HCT116 (cell line): ENCODE data around the gene CAPZB. TPM values are rescaled to one million over a fixed set of nuclear protein-coding genes. Genes with fewer than 3 reads are reported as not detected.

Source experiments
- ATAC-seq: fragments of 200-7000 bp; cut with Tn5 transposase; 2 replicates; pipeline ENCODE4 v1.9.1; 2020; ENCODE audit warnings: mild to moderate bottlenecking, moderate library complexity
- BruUV-seq: library from RNA; stranded (reverse); fragments of 400-500 nt; replicated peaks from 2 replicates; lab custom pipeline; 2021; lab: Mats Ljungman, UMichigan
- CTCF ChIA-PET: fragments of 300-600 bp; sonication (Branson Sonifier 250); formaldehyde crosslinking; loops from one replicate; lab custom pipeline; 2021; ENCODE audit warnings: antibody characterized with exemption; lab: Charles Lee
- POLR2A ChIA-PET: fragments of 300-600, 350-600 bp; sonication (Branson Sonifier 250); formaldehyde crosslinking; loops from one replicate; lab custom pipeline; 2021; ENCODE audit warnings: antibody characterized with exemption; lab: Charles Lee
- RAD21 ChIA-PET, 2 experiments: fragments of 300-600 bp; sonication (Branson Sonifier 250); formaldehyde crosslinking; loops; one replicate each; lab custom pipeline; 2023; ENCODE audit warnings: low total read pairs in 2 of 2; ENCODE audit not compliant: uncharacterized antibody in 2 of 2, unreplicated experiment in 2 of 2, low non-redundant PET in 1 of 2; lab: Charles Lee
- DNase-seq: peaks from one replicate; pipeline ENCODE4 v3.0.0-alpha.2; 2010; ENCODE audit warnings: low read depth, low spot score
- H2AFZ ChIP-seq: fragments of 200-600 bp; shearing (Covaris generic), sonication (generic); 2 replicates; pipeline ENCODE4 v1.6.1; 2017; ENCODE audit warnings: low read depth, mixed run types, mixed read lengths, antibody characterized with exemption, low read length; ENCODE audit not compliant: poor library complexity, severe bottlenecking
- H3K27ac ChIP-seq: 2 replicates; pipeline ENCODE4 v1.5.1; 2012; ENCODE audit warnings: low read depth, low read length
- H3K27me3 ChIP-seq: fragments of 200-600 bp; sonication (generic); 2 replicates; pipeline ENCODE4 v1.6.1; 2016; ENCODE audit warnings: mixed run types, low read length, mixed read lengths; ENCODE audit not compliant: insufficient read depth
- H3K36me3 ChIP-seq, 2 experiments: fragments of 200-500 bp in 1 of 2; fragments of 200-600 bp in 1 of 2; sonication (Bioruptor generic) in 1 of 2; sonication (generic) in 1 of 2; 2 replicates each; pipeline versions ENCODE4 v1.5.1 to v1.6.1; 2014 to 2016; ENCODE audit warnings: low read length in 2 of 2, inconsistent platforms in 1 of 2, mixed read lengths in 1 of 2, mixed run types in 1 of 2; ENCODE audit not compliant: insufficient read depth in 2 of 2, control insufficient read depth in 1 of 2
- H3K4me1 ChIP-seq, 2 experiments: fragments of 200-600 bp in 1 of 2; sonication (generic) in 1 of 2; 2 replicates each; pipeline versions ENCODE4 v1.5.1 to v1.6.1; 2012 to 2017; ENCODE audit warnings: low read length in 2 of 2, inconsistent platforms in 1 of 2, mild to moderate bottlenecking in 1 of 2, mixed read lengths in 1 of 2, mixed run types in 1 of 2, moderate library complexity in 1 of 2; ENCODE audit not compliant: insufficient read depth in 2 of 2, control insufficient read depth in 1 of 2
- H3K4me2 ChIP-seq: fragments of 200-600 bp; sonication (generic); 2 replicates; pipeline ENCODE4 v1.6.1; 2017; ENCODE audit warnings: mixed run types, low read length, mixed read lengths
- H3K4me3 ChIP-seq, 2 experiments: fragments of 200-600 bp in 1 of 2; sonication (generic) in 1 of 2; replicated peaks in 1 of 2; 2 replicates each; pipeline ENCODE4 v1.5.1; 2011 to 2016; ENCODE audit warnings: low read length in 2 of 2, control low read depth in 1 of 2, low read depth in 1 of 2, mild to moderate bottlenecking in 1 of 2, mixed read lengths in 1 of 2, mixed run types in 1 of 2
- H3K79me2 ChIP-seq: fragments of 200-600 bp; sonication (generic); 2 replicates; pipeline ENCODE4 v1.6.1; 2017; ENCODE audit warnings: mild to moderate bottlenecking, mixed run types, low read length, moderate library complexity, mixed read lengths; ENCODE audit not compliant: insufficient read depth
- H3K9ac ChIP-seq: fragments of 200-600 bp; sonication (generic); 2 replicates; pipeline ENCODE4 v1.6.1; 2016; ENCODE audit warnings: low read length, mixed read lengths
- H3K9me2 ChIP-seq: fragments of 200-600 bp; sonication (generic), shearing (Covaris generic); 2 replicates; pipeline ENCODE4 v1.6.1; 2017; ENCODE audit warnings: mixed run types, mild to moderate bottlenecking, moderate library complexity; ENCODE audit not compliant: insufficient read depth
- H3K9me3 ChIP-seq, 2 experiments: fragments of 200-500 bp in 1 of 2; fragments of 200-600 bp in 1 of 2; sonication (Bioruptor generic) in 1 of 2; sonication (generic) in 1 of 2; 2 replicates each; pipeline ENCODE4 v1.6.1; 2014 to 2017; ENCODE audit warnings: low read length in 2 of 2, mixed read lengths in 2 of 2, inconsistent platforms in 1 of 2, low read depth in 1 of 2, mild to moderate bottlenecking in 1 of 2, mixed run types in 1 of 2, moderate library complexity in 1 of 2; ENCODE audit not compliant: control insufficient read depth in 1 of 2, insufficient read depth in 1 of 2
- H4K20me1 ChIP-seq: fragments of 200-600 bp; sonication (generic), shearing (Covaris generic); 2 replicates; pipeline ENCODE4 v1.6.1; 2017; ENCODE audit warnings: mixed run types, mild to moderate bottlenecking, moderate library complexity; ENCODE audit not compliant: insufficient read depth
- EZH2 ChIP-seq: fragments of 200-600 bp; sonication (generic); IDR thresholded peaks from 2 replicates; pipeline ENCODE4 v1.6.1; 2017; ENCODE audit warnings: antibody characterized with exemption, mixed run types
- FOSL1 ChIP-seq: IDR thresholded peaks from 2 replicates; pipeline ENCODE4 v1.6.1; 2012; ENCODE audit warnings: low read depth
- POLR2AphosphoS5 ChIP-seq: IDR thresholded peaks from 2 replicates; pipeline ENCODE4 v1.6.1; 2011; ENCODE audit warnings: mild to moderate bottlenecking, low read depth, low read length, moderate library complexity
- RAD21 ChIP-seq: IDR thresholded peaks from 2 replicates; pipeline ENCODE4 v1.6.1; 2012; ENCODE audit warnings: low read depth, mild to moderate bottlenecking
- YY1 ChIP-seq: IDR thresholded peaks from 2 replicates; pipeline ENCODE4 v1.6.1; 2011; ENCODE audit warnings: low read length, low read depth, moderate library complexity, mild to moderate bottlenecking; ENCODE audit not compliant: insufficient replicate concordance; ENCODE audit errors: extremely low read depth
- ZFX ChIP-seq: fragments of 450-650 bp; IDR thresholded peaks from 2 replicates; pipeline ENCODE4 v1.6.1; 2017
- intact Hi-C: fragments of 100-400 bp; cut with micrococcal nuclease; formaldehyde crosslinking; loops from 2 replicates; pipeline ENCODE4 v1.10.0; 2022
- total RNA-seq: library from RNA; stranded (reverse); gene quantifications from one replicate; pipeline ENCODE4 v1.2.1, GENCODE V29; 2021; ENCODE audit not compliant: unreplicated experiment

The CAPZB gene
- total RNA-seq, 1 experiment from 2014 or later = 203 TPM

DNA sequence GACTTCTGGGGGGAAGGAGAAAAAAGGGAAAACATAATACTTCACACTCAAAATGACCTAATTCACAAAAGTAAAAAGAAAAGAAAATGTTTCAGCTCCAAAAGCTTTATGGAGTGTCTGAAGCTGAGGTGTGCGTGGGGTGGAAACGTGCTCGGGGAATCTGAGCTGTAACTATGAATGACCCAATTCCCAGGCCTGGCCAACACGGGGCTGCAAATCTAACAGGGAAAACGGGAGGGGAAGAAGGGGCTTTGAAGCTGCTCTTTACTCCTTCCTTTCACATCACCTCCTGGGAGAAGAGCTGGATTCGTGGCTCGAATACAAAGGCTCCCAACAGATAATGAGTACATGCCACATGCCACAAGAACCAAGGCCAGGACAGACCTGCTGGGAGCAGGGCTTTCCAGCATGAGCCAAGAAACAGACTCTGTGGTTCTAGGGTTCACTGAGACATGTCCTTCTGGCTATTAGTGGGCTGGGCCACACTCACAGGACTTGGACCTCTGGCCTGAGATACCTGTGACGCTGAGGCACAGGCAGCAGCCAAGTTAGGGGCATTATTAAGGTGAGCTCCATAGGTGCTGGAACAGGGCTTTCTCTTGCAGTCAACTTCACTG, 121.7 kb downstream of the CAPZB start:
- ChIA-PET RAD21 (no interaction called here), CTCF (interaction anchor here (1.0 kb wide), 1 partner anchor 219 kb away, joined by 4 read pairs; no protein-coding TSS in a partner anchor), POLR2A (no interaction called here)
- Histone ChIP-seq H4K20me1 (no peaks in the 10 kb centered on the region), H3K36me3 (no peaks in the 10 kb centered on the region), H3K4me1 (no peaks in the 10 kb centered on the region), H3K9me3 (no peaks in the 10 kb centered on the region), H3K9ac (no peak overlapping the region), H2AFZ (no peak overlapping the region), H3K27ac (no peak overlapping the region), H3K4me3 (no peak overlapping the region), H3K4me2 (no peak overlapping the region), H3K79me2 (peaks cover 11% of the 10 kb centered on the region; the same call in 1 of the 2 replicates), H3K27me3 (no peaks in the 10 kb centered on the region), H3K9me2 (no peaks in the 10 kb centered on the region)
- intact Hi-C loops = no loop called here
- no TSS peak for BruUV-seq
- TF ChIP-seq YY1 (no peak), RAD21 (no peak), ZFX (no peak), FOSL1 (no peak), POLR2AphosphoS5 (no peak), EZH2 (no peak)
- ATAC-seq (no peak), DNase-seq (no peak)

DNA sequence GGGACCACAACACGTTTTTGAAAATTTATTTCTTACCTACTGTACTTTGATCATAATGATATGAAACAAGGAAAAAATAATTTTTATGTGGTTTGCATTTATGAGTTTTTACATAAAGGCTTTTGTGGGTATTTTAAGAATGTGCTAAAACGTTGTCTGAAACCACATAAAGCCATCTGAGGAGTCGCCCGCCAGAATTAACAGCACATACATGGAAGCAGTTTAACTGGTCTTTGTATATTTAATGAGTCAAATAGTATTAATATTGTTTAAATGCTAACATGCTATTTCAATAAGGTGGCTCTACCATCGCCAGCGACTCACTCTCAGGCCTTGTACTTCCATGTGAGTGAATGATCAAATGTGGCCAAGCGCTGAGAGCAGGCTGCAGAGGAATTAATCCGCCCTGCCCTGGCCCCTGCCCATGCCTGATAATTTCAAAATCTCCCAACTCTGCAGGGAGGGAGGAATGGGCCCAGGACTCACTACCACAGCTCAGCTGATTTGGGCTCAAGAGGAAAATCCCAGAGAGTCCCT, 123.7 kb downstream of the CAPZB start:
- DNase-seq (no peak), ATAC-seq (no peak)
- ChIA-PET CTCF (no interaction called here), POLR2A (no interaction called here), RAD21 (no interaction called here)
- Histone ChIP-seq H4K20me1 (no peaks in the 10 kb centered on the region), H3K9me2 (no peaks in the 10 kb centered on the region), H3K36me3 (no peaks in the 10 kb centered on the region), H3K27me3 (no peaks in the 10 kb centered on the region), H3K9me3 (no peaks in the 10 kb centered on the region), H3K79me2 (peaks cover 13% of the 10 kb centered on the region; the same call in 1 of the 2 replicates), H3K27ac (no peak overlapping the region), H2AFZ (no peak overlapping the region), H3K4me1 (no peaks in the 10 kb centered on the region), H3K4me3 (no peak overlapping the region), H3K9ac (no peak overlapping the region), H3K4me2 (no peak overlapping the region)
- no TSS peak for BruUV-seq
- TF ChIP-seq YY1 = no peak
- intact Hi-C loops = no loop called here
